Measurements from ENCODE around the gene SF1.

GRCh38 chr11:64724863-64725532 is 53.3 kb downstream of the SF1 start:
- no peak for TF ChIP-seq EZH2phosphoT487 (IDR thresholded peaks at IDR 0.05; ENCODE audit: low read depth)
- no peak for TF ChIP-seq CTCF (IDR thresholded peaks at IDR 0.05; ENCODE audit: low read depth, low read length)

Data from OCI-LY3 (cell line).